HepG2 (cell line): ENCODE data around the gene ANKRD11. TPM values are rescaled to one million over a fixed set of nuclear protein-coding genes. Genes with fewer than 3 reads are reported as not detected.
A peak's percentile ranks its signal among the peaks of the same experiment; 100 is the strongest.

Experiments
- ATRX ChIP-seq: sonication (generic); formaldehyde crosslinking; IDR thresholded peaks from 2 replicates; pipeline ENCODE4 v1.4.0; 2020; ENCODE audit warnings: missing genetic modification reagents, borderline replicate concordance
- FOXO4 ChIP-seq: sonication (generic); formaldehyde crosslinking; conservative IDR thresholded peaks from 2 replicates; pipeline ENCODE4 v1.8.1; 2023; ENCODE audit warnings: missing genetic modification reagents
- GABPB1 ChIP-seq: IDR thresholded peaks from 2 replicates; pipeline ENCODE4 v1.6.1; 2016; ENCODE audit warnings: mild to moderate bottlenecking, missing genetic modification reagents, moderate library complexity, missing compliant biosample characterization
- HNRNPLL ChIP-seq: fragments of 200-400 bp; formaldehyde crosslinking; IDR thresholded peaks from 2 replicates; pipeline ENCODE4 v1.6.1; 2017; ENCODE audit warnings: mild to moderate bottlenecking, low read depth, low read length; ENCODE audit not compliant: poor library complexity, severe bottlenecking
- PITX1 ChIP-seq: sonication (generic); formaldehyde crosslinking; IDR thresholded peaks from 2 replicates; pipeline ENCODE4 v1.5.1; 2020; ENCODE audit warnings: mild to moderate bottlenecking, missing genetic modification reagents
- RBM22 ChIP-seq: fragments of 200-400 bp; formaldehyde crosslinking; optimal IDR thresholded peaks from 2 replicates; pipeline ENCODE3; 2017; ENCODE audit warnings: mild to moderate bottlenecking, low read length, moderate library complexity
- SMC3 ChIP-seq: IDR thresholded peaks from 2 replicates; pipeline ENCODE4 v1.6.1; 2011; ENCODE audit warnings: low read length, improper control_type of control experiment
- ZBTB38 ChIP-seq: sonication (generic); formaldehyde crosslinking; IDR thresholded peaks from 2 replicates; pipeline ENCODE4 v1.5.1; 2020; ENCODE audit warnings: mild to moderate bottlenecking, missing genetic modification reagents
- ZFP62 ChIP-seq: sonication (generic); formaldehyde crosslinking; IDR thresholded peaks from 2 replicates; pipeline ENCODE4 v1.4.0; 2020; ENCODE audit warnings: missing genetic modification reagents
- ZNF567 ChIP-seq: sonication (generic); formaldehyde crosslinking; IDR thresholded peaks from 2 replicates; pipeline ENCODE4 v1.8.1; 2023; ENCODE audit warnings: mild to moderate bottlenecking, missing genetic modification reagents, borderline replicate concordance
- ZNF598 ChIP-seq: sonication (generic); formaldehyde crosslinking; IDR thresholded peaks from 2 replicates; pipeline ENCODE4 v1.5.1; 2020; ENCODE audit warnings: mild to moderate bottlenecking, missing genetic modification reagents, borderline replicate concordance
- ZNF724P ChIP-seq: sonication (generic); formaldehyde crosslinking; IDR thresholded peaks from 2 replicates; pipeline ENCODE4 v1.8.0; 2022; ENCODE audit warnings: missing genetic modification reagents, borderline replicate concordance
- polyA plus RNA-seq, 8 experiments: library from polyadenylated mRNA; depleted of rRNA in 3 of 8; stranded (reverse) in 7 of 8; unstranded in 1 of 8; fragments of >200 nt; fragmentation: Illumina TruSeq in 4 of 8; extraction: Trizol in 4 of 8; gene quantifications; 2 replicates each; pipeline versions ENCODE4 v1.2.1 to v1.2.3, GENCODE V29; 2011 to 2016; ENCODE audit warnings: low read depth in 4 of 8, missing spikeins in 1 of 8, mixed read lengths in 1 of 8; ENCODE audit not compliant: insufficient read depth in 1 of 8
- total RNA-seq, 5 experiments: library from RNA; depleted of rRNA; stranded (reverse); fragments of >200 nt; fragmentation: Illumina TruSeq; extraction: Trizol; gene quantifications; 2 replicates each; pipeline ENCODE4 v1.2.3, GENCODE V29; 2016; ENCODE audit warnings: low read depth in 1 of 5
- TF ChIP-seq, protein P1 (sequence below): sonication (generic); formaldehyde crosslinking; IDR thresholded peaks from 2 replicates; pipeline ENCODE4 v1.5.0; 2020; ENCODE audit warnings: mild to moderate bottlenecking, missing genetic modification reagents, moderate library complexity
- TF ChIP-seq, protein P2 (sequence below): sonication (generic); formaldehyde crosslinking; IDR thresholded peaks from 2 replicates; pipeline ENCODE4 v1.4.0; 2020; ENCODE audit warnings: missing genetic modification reagents; ENCODE audit errors: not compliant biosample characterization
- TF ChIP-seq, protein P3 (sequence below): sonication (generic); formaldehyde crosslinking; IDR thresholded peaks from 2 replicates; pipeline ENCODE4 v1.4.0; 2020; ENCODE audit warnings: missing genetic modification reagents
- TF ChIP-seq, protein P4 (sequence below): sonication (generic); formaldehyde crosslinking; IDR thresholded peaks from 2 replicates; pipeline ENCODE4 v1.5.1; 2020; ENCODE audit warnings: mild to moderate bottlenecking, missing genetic modification reagents, moderate library complexity

The ANKRD11 gene
- total and polyA plus RNA-seq, 2 of the 13 experiments (the other 11 are each of a cell fraction or from before 2014, with no cell fraction given): 21.4 to 38.4 TPM

DNA sequence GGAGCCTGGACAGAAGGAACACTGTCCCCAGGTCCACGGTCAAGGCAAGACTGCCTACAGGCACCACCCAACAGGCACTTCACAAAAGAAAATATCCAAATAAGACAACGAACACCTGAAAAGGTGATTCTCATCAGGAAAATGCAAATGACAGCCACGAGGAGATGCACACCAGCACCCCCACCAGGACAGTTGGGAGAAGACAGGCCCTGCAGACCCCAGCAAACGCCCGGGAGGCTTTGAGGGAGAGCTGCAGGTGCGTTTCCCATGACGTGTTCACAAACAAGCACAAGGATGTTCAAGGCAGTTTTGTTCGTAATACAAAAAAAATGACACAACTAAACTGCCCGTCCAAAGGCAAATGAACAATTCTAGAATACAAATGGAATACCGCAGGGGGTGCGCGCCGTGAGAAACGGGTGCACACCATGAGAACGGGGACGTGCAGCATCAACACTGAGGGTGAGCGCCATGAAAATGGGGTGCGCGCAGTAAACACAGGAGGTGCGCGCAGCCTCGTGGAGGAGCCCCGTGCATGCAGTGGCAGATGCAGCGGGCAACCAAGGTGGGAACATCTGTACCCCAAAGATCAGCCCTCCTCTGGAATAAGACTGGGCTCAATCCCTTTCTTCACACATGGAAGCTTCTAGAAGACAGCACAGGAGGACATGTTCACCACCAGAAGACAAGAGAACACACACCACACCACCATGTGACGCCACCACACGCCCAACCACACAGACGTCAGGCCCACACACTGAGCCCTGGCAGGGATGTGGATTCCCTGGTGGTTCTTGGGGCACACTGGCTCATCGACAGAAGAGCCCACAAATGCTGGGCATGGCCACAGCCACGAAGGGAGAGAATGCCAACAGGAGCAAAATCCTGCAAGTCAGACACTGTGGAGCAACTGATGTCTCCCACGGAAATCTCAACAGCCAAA, 181.7 kb downstream of the ANKRD11 start (continued):
- TF ChIP-seq FOXO4 (CRISPR knock-in tag) (0 out of 2 replicates have a peak, but pooled peaks have one; percentile 36), ZBTB38 (CRISPR knock-in tag) (no peak), ZNF724P (CRISPR knock-in tag) (peak; percentile 49; the same call in 1 of the 2 replicates), ZNF598 (no peak), GABPB1 (CRISPR knock-in tag) (peak; percentile 26; the same call in 1 of the 2 replicates), ZNF567 (CRISPR knock-in tag) (no peak), ATRX (CRISPR knock-in tag) (no peak), ZFP62 (CRISPR knock-in tag) (no peak), RBM22 (peak; percentile 14), HNRNPLL (peak; percentile 23), PITX1 (CRISPR knock-in tag) (0 out of 2 replicates have a peak, but pooled peaks have one; percentile 24), SMC3 (peak; percentile 32; the same call in 1 of the 2 replicates)
- TF ChIP-seq, protein P1, sequence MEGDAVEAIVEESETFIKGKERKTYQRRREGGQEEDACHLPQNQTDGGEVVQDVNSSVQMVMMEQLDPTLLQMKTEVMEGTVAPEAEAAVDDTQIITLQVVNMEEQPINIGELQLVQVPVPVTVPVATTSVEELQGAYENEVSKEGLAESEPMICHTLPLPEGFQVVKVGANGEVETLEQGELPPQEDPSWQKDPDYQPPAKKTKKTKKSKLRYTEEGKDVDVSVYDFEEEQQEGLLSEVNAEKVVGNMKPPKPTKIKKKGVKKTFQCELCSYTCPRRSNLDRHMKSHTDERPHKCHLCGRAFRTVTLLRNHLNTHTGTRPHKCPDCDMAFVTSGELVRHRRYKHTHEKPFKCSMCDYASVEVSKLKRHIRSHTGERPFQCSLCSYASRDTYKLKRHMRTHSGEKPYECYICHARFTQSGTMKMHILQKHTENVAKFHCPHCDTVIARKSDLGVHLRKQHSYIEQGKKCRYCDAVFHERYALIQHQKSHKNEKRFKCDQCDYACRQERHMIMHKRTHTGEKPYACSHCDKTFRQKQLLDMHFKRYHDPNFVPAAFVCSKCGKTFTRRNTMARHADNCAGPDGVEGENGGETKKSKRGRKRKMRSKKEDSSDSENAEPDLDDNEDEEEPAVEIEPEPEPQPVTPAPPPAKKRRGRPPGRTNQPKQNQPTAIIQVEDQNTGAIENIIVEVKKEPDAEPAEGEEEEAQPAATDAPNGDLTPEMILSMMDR: peak; percentile 65
- TF ChIP-seq, protein P2, sequence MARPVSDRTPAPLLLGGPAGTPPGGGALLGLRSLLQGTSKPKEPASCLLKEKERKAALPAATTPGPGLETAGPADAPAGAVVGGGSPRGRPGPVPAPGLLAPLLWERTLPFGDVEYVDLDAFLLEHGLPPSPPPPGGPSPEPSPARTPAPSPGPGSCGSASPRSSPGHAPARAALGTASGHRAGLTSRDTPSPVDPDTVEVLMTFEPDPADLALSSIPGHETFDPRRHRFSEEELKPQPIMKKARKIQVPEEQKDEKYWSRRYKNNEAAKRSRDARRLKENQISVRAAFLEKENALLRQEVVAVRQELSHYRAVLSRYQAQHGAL (CRISPR knock-in tag): no peak
- TF ChIP-seq, protein P3, sequence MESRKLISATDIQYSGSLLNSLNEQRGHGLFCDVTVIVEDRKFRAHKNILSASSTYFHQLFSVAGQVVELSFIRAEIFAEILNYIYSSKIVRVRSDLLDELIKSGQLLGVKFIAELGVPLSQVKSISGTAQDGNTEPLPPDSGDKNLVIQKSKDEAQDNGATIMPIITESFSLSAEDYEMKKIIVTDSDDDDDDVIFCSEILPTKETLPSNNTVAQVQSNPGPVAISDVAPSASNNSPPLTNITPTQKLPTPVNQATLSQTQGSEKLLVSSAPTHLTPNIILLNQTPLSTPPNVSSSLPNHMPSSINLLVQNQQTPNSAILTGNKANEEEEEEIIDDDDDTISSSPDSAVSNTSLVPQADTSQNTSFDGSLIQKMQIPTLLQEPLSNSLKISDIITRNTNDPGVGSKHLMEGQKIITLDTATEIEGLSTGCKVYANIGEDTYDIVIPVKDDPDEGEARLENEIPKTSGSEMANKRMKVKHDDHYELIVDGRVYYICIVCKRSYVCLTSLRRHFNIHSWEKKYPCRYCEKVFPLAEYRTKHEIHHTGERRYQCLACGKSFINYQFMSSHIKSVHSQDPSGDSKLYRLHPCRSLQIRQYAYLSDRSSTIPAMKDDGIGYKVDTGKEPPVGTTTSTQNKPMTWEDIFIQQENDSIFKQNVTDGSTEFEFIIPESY (CRISPR knock-in tag): peak; percentile 63; the same call in 1 of the 2 replicates
- TF ChIP-seq, protein P4, sequence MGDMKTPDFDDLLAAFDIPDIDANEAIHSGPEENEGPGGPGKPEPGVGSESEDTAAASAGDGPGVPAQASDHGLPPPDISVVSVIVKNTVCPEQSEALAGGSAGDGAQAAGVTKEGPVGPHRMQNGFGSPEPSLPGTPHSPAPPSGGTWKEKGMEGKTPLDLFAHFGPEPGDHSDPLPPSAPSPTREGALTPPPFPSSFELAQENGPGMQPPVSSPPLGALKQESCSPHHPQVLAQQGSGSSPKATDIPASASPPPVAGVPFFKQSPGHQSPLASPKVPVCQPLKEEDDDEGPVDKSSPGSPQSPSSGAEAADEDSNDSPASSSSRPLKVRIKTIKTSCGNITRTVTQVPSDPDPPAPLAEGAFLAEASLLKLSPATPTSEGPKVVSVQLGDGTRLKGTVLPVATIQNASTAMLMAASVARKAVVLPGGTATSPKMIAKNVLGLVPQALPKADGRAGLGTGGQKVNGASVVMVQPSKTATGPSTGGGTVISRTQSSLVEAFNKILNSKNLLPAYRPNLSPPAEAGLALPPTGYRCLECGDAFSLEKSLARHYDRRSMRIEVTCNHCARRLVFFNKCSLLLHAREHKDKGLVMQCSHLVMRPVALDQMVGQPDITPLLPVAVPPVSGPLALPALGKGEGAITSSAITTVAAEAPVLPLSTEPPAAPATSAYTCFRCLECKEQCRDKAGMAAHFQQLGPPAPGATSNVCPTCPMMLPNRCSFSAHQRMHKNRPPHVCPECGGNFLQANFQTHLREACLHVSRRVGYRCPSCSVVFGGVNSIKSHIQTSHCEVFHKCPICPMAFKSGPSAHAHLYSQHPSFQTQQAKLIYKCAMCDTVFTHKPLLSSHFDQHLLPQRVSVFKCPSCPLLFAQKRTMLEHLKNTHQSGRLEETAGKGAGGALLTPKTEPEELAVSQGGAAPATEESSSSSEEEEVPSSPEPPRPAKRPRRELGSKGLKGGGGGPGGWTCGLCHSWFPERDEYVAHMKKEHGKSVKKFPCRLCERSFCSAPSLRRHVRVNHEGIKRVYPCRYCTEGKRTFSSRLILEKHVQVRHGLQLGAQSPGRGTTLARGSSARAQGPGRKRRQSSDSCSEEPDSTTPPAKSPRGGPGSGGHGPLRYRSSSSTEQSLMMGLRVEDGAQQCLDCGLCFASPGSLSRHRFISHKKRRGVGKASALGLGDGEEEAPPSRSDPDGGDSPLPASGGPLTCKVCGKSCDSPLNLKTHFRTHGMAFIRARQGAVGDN (CRISPR knock-in tag): peak; percentile 28
